ENCODE data around the gene AMH. TPM values are rescaled to one million over a fixed set of nuclear protein-coding genes. Genes with fewer than 3 reads are reported as not detected.

The AMH gene
- polyA plus RNA-seq, 1 of the 3 experiments (the other 2 are of a cell fraction): 18.1 TPM

DNA sequence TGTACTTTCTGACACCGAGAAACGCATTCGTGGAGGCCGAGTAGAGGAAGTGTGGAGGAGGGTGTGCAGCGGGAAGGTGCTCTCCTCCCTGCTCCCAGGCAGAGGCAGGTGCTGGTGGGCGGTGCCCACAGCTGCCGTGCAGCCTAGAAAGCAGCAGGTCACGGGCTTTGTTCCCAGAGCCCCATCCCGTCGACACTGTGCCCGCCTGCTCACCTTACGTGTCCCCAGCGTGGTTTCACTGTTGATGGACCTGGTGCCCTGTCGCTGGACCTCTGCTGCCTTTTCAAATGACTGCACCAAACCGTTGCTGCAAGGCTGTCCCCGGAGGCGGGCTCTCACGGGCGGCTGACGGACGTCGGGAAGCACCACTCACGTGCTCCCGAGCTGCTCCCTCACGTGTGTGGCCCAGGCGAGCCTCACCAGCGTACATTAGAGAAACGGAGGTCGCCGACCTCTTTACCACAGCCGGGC is 33.8 kb upstream of the AMH start:
- peaks cover 4 to 75% of the 10 kb centered on the region in 2 experiments for H3K36me3 ChIP-seq (replicated peaks in 1 of 2; ENCODE audit: control insufficient read depth in 1 of 2, insufficient read depth in 2 of 2, low read length in 1 of 2)
- no peaks in the 10 kb centered on the region for H3K9me3 ChIP-seq
- no peaks in the 10 kb centered on the region for H3F3A ChIP-seq (replicated peaks; ENCODE audit: insufficient read depth)
- no peaks in the 10 kb centered on the region for H4K20me1 ChIP-seq (ENCODE audit: insufficient read depth)
- ChIA-PET POLR2A (no interaction called here), CTCF (interaction anchor here (1.1 to 2.3 kb wide), 5 partner anchors 16 to 101 kb away, joined by 3 to 11 read pairs (median 3); no protein-coding TSS in a partner anchor)
- H2AFZ ChIP-seq (ENCODE audit: low read depth): no peak overlapping the region
- H3K9ac ChIP-seq: no peak overlapping the region
- no peaks in the 10 kb centered on the region for H3K27me3 ChIP-seq (ENCODE audit: insufficient read depth)
- peaks cover 0 to 5% of the 10 kb centered on the region in 2 experiments; a peak in 1 of 4 replicates for H3K4me1 ChIP-seq (ENCODE audit: control insufficient read depth in 1 of 2, insufficient read depth in 2 of 2, low read depth in 1 of 2, low read length in 1 of 2)
- H3K79me2 ChIP-seq (ENCODE audit: insufficient read depth): no peaks in the 10 kb centered on the region
- no peak for DNase-seq
- no peak for TF ChIP-seq ELF1 (IDR thresholded peaks at IDR 0.05)
- TF ChIP-seq, protein P1, sequence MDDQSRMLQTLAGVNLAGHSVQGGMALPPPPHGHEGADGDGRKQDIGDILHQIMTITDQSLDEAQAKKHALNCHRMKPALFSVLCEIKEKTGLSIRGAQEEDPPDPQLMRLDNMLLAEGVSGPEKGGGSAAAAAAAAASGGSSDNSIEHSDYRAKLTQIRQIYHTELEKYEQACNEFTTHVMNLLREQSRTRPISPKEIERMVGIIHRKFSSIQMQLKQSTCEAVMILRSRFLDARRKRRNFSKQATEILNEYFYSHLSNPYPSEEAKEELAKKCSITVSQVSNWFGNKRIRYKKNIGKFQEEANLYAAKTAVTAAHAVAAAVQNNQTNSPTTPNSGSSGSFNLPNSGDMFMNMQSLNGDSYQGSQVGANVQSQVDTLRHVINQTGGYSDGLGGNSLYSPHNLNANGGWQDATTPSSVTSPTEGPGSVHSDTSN (IDR thresholded peaks at IDR 0.05): peak; percentile 34; the same call in 1 of the 2 replicates
- WGBS (ENCODE audit: low lambda C conversion rate): 96% methylated on average over 28 of the region's 31 CpGs
- no peak overlapping the region for H3K4me2 ChIP-seq
- H3K4me3 ChIP-seq (ENCODE audit: low read depth in 2 of 2, low read length in 1 of 2): no peak overlapping the region
- no peak overlapping the region for H3K27ac ChIP-seq (ENCODE audit: low read depth in 2 of 2, low read length in 1 of 2)
- H3K9me2 ChIP-seq: no peaks in the 10 kb centered on the region

DNA sequence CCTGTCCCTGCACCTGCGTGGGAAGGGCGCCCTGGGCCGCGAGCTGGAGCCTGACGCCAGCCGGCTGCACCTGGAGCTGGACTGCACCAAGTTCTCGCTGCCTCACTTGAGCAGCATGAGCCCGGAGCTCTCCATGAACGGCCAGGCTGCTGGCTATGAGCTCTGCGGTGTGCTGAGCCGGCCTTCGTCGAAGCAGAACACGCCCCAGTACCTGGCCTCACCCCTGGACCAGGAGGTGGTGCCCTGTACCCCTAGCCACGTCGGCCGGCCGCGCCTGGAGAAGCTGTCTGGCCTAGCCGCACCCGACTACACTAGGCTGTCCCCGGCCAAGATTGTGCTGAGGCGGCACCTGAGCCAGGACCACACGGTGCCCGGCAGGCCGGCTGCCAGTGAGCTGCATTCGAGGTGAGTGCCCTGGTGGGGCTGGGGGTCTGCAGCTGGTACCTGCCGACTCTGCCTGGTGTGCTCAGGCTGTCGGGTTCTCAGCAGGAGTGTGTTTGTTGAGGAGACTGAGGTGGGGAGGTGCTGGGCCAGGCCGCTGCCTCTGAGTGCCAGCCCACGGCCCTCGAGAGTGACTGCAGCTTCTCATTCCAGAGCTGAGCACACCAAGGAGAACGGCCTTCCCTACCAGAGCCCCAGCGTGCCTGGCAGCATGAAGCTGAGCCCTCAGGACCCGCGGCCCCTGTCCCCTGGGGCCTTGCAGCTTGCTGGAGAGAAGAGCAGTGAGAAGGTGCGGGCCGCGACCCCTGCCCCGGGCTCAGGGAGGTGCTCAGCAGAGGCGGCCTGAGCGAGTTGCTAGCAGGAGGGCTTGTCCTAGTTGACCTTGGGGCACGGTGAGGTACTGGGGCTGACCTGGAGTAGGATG is 32.5 kb upstream of the AMH start:
- Histone ChIP-seq H3K79me2 (ENCODE audit: insufficient read depth) (no peaks in the 10 kb centered on the region), H2AFZ (ENCODE audit: low read depth) (no peak overlapping the region), H3K4me1 (ENCODE audit: control insufficient read depth in 1 of 2, insufficient read depth in 2 of 2, low read depth in 1 of 2, low read length in 1 of 2) (peaks cover 0 to 12% of the 10 kb centered on the region in 2 experiments; a peak in 1 of 4 replicates), H4K20me1 (ENCODE audit: insufficient read depth) (no peaks in the 10 kb centered on the region), H3K27me3 (ENCODE audit: insufficient read depth) (no peaks in the 10 kb centered on the region), H3F3A (replicated peaks; ENCODE audit: insufficient read depth) (no peaks in the 10 kb centered on the region), H3K4me3 (ENCODE audit: low read depth in 2 of 2, low read length in 1 of 2) (no peak overlapping the region), H3K27ac (ENCODE audit: low read depth in 2 of 2, low read length in 1 of 2) (no peak overlapping the region), H3K36me3 (replicated peaks in 1 of 2; ENCODE audit: control insufficient read depth in 1 of 2, insufficient read depth in 2 of 2, low read length in 1 of 2) (peaks cover 4 to 69% of the 10 kb centered on the region in 2 experiments), H3K9me3 (no peaks in the 10 kb centered on the region), H3K9me2 (no peaks in the 10 kb centered on the region), H3K4me2 (no peak overlapping the region), H3K9ac (no peak overlapping the region)
- ChIA-PET POLR2A (interaction anchor here (0.6 kb wide), 1 partner anchor 27 kb away, joined by 3 read pairs; no protein-coding TSS in a partner anchor), CTCF (interaction anchor here (1.3 to 2.3 kb wide), 3 partner anchors 17 to 99 kb away, joined by 3 to 11 read pairs (median 9); no protein-coding TSS in a partner anchor)
- no peak for DNase-seq
- TF ChIP-seq EZH2phosphoT487 (IDR thresholded peaks at IDR 0.05; ENCODE audit: borderline replicate concordance, low read depth) (no peak), JUND (IDR thresholded peaks at IDR 0.05) (no peak), RFX5 (IDR thresholded peaks at IDR 0.05; ENCODE audit: low read length) (no peak)
- TF ChIP-seq, protein P2, sequence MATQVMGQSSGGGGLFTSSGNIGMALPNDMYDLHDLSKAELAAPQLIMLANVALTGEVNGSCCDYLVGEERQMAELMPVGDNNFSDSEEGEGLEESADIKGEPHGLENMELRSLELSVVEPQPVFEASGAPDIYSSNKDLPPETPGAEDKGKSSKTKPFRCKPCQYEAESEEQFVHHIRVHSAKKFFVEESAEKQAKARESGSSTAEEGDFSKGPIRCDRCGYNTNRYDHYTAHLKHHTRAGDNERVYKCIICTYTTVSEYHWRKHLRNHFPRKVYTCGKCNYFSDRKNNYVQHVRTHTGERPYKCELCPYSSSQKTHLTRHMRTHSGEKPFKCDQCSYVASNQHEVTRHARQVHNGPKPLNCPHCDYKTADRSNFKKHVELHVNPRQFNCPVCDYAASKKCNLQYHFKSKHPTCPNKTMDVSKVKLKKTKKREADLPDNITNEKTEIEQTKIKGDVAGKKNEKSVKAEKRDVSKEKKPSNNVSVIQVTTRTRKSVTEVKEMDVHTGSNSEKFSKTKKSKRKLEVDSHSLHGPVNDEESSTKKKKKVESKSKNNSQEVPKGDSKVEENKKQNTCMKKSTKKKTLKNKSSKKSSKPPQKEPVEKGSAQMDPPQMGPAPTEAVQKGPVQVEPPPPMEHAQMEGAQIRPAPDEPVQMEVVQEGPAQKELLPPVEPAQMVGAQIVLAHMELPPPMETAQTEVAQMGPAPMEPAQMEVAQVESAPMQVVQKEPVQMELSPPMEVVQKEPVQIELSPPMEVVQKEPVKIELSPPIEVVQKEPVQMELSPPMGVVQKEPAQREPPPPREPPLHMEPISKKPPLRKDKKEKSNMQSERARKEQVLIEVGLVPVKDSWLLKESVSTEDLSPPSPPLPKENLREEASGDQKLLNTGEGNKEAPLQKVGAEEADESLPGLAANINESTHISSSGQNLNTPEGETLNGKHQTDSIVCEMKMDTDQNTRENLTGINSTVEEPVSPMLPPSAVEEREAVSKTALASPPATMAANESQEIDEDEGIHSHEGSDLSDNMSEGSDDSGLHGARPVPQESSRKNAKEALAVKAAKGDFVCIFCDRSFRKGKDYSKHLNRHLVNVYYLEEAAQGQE (IDR thresholded peaks at IDR 0.05; ENCODE audit: low read depth, low read length): no peak
- 98% methylated on average over 11 of the region's 43 CpGs for WGBS (ENCODE audit: low lambda C conversion rate)
